Ovary (tissue), 9 donors: ENCODE measurements around the gene AIFM1. TPM values are rescaled to one million over a fixed set of nuclear protein-coding genes. Genes with fewer than 3 reads are reported as not detected.
A peak's percentile ranks its signal among the peaks of the same experiment; 100 is the strongest.

Experiments used
- DNase-seq, 5 donors: peaks; one replicate each; pipeline ENCODE4 v3.0.0-alpha.2; 2019 to 2020
- H3K27ac ChIP-seq, 2 donors: fragments of 200-600 bp; one replicate each; pipeline versions ENCODE4 v1.5.1 to v1.8.0; 2019 to 2022
- H3K27me3 ChIP-seq: fragments of 200-600 bp; one replicate; pipeline ENCODE4 v1.8.0; 2022
- H3K36me3 ChIP-seq: fragments of 200-600 bp; sonication (generic); one replicate; pipeline ENCODE4 v1.5.1; 2019
- H3K4me1 ChIP-seq: one replicate; pipeline ENCODE4 v1.8.1; 2013; ENCODE audit warnings: mild to moderate bottlenecking, moderate library complexity; ENCODE audit not compliant: insufficient read depth
- H3K4me3 ChIP-seq: fragments of 200-600 bp; sonication (generic); one replicate; pipeline ENCODE4 v1.5.1; 2017
- H3K9me3 ChIP-seq, 2 donors: fragments of 200-600 bp in 1 of 2; sonication (generic) in 1 of 2; one replicate each; pipeline versions ENCODE4 v1.5.1 to v1.8.1; 2013 to 2019; ENCODE audit warnings: mild to moderate bottlenecking in 1 of 2, moderate library complexity in 1 of 2
- EP300 ChIP-seq: sonication (generic); formaldehyde crosslinking; IDR thresholded peaks from one replicate; pipeline ENCODE4 v1.6.1; 2017; ENCODE audit warnings: antibody characterized with exemption
- POLR2A ChIP-seq: fragments of 450-650 bp; IDR thresholded peaks from one replicate; pipeline ENCODE4 v1.6.1; 2017; ENCODE audit warnings: antibody characterized with exemption, mild to moderate bottlenecking, moderate library complexity
- WGBS, 3 donors: extraction: QIAGEN DNeasy Blood & Tissue Kit in 1 of 3; methylation state at CpG; one replicate each; pipeline versions ENCODE4 v1.1.5 to v1.1.7; 2013 to 2017; 5-methylcytosine and 5-hydroxymethylcytosine counted together
- intact Hi-C, 4 donors: fragments of 100-400 bp; cut with DNase I; formaldehyde crosslinking; loops; one replicate each; pipeline versions ENCODE4 v1.11.0 to v1.15.1; 2022 to 2023
- polyA plus RNA-seq, 2 donors: library from polyadenylated mRNA; stranded (reverse); fragments of 200-250 nt in 1 of 2; fragments of 350-450 nt in 1 of 2; fragmentation: Illumina TruSeq in 1 of 2; extraction: RNeasy Lipid Tissue Mini Kit (QIAGEN cat#74804) in 1 of 2; gene quantifications; one replicate each; pipeline ENCODE4 v1.2.3, GENCODE V29; 2013 to 2014
- total RNA-seq, 7 donors: library from RNA; depleted of rRNA in 2 of 7; stranded (reverse); fragments of >200 nt in 2 of 7; fragmentation: NEBNext Ultra II Directional in 3 of 7; extraction: Animal tissue kit (Norgen Biotek cat#: 25700) in 3 of 7; gene quantifications; one replicate each; pipeline versions ENCODE4 v1.1.0 to v1.2.4, GENCODE V29; 2016 to 2023
- TF ChIP-seq, protein P1 (sequence below), 3 donors: fragments of 450-650 bp in 2 of 3; fragments of 200-600 bp in 1 of 3; IDR thresholded peaks; one replicate each; pipeline versions ENCODE4 v1.5.1 to v1.8.0; 2016 to 2022; ENCODE audit warnings: antibody characterized with exemption in 3 of 3, mild to moderate bottlenecking in 1 of 3
- donor health status: DM: no; HTN: no; CAD: no; lungs with moderate emphysema.
- donor health status: DM: no; HTN: no; CAD: no.
- donor health status: Bipolar disorder and iron deficiency.
- donor health status: DM: yes; HTN: yes; CAD: no.
- donor health status: DM: no; HTN: no; CAD: no.
- donor health status: DM: yes; HTN: yes; CAD: no.

Gene AIFM1
- total and polyA plus RNA-seq, 9 donors = 5.2 to 51.4 (median 20.5) TPM

DNA sequence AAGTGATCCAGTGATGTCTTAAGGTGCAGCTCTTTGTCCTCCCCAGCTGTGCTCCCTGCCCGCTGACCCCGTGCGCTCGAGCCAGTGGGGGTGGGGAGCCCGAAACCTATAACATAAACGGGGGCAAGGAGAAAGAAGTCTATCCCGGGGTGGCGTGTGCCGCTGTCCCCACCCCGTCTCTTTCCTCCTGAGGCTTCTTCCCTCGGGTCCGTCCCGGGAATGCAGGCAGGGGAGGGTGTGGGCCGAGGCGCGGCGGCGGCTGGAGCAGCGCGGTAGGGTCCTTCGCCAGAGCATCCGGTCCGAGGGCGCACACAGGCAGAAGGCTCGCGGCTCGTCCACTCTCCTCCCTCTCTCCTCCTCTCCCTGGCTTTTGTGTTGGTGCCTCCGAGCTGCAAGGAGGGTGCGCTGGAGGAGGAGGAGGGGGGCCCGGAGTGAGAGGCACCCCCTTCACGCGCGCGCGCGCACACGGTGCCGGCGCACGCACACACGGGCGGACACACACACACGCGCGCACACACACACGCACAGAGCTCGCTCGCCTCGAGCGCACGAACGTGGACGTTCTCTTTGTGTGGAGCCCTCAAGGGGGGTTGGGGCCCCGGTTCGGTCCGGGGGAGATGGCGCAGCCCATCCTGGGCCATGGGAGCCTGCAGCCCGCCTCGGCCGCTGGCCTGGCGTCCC lies 5.9 kb upstream of the AIFM1 start, which contains the start of gene RAB33A:
TSS of gene RAB33A (plus strand) at position 517 of the 681 bp plus-strand sequence. CDS start at position 618, 101 bp downstream.
- H3K4me3 ChIP-seq = peak within 1 kb of the TSS; percentile 29
- H3K36me3 ChIP-seq = no peaks in the 10 kb centered on the region
- H3K9me3 ChIP-seq = no peaks in the 10 kb centered on the region
- intact Hi-C loops = loop anchor here (5.0 to 10.0 kb wide), 3 partner anchors 59 to 89 kb away; partner anchors contain the start of gene ELF4 (in 1 of the 4)
- no peaks in the 10 kb centered on the region for H3K4me1 ChIP-seq
- DNase-seq = peak; percentile 13 to 50 (median 35)
- WGBS, 3 donors = 36 to 47% (median 43%) methylated on average over 60 to 61 of the region's 61 CpGs
- H3K27me3 ChIP-seq = no peaks in the 10 kb centered on the region
- peak within 1 kb of the TSS in 1 of 2 donors; percentile 36 for H3K27ac ChIP-seq
- TF ChIP-seq EP300 = no peak
- TF ChIP-seq, protein P1, sequence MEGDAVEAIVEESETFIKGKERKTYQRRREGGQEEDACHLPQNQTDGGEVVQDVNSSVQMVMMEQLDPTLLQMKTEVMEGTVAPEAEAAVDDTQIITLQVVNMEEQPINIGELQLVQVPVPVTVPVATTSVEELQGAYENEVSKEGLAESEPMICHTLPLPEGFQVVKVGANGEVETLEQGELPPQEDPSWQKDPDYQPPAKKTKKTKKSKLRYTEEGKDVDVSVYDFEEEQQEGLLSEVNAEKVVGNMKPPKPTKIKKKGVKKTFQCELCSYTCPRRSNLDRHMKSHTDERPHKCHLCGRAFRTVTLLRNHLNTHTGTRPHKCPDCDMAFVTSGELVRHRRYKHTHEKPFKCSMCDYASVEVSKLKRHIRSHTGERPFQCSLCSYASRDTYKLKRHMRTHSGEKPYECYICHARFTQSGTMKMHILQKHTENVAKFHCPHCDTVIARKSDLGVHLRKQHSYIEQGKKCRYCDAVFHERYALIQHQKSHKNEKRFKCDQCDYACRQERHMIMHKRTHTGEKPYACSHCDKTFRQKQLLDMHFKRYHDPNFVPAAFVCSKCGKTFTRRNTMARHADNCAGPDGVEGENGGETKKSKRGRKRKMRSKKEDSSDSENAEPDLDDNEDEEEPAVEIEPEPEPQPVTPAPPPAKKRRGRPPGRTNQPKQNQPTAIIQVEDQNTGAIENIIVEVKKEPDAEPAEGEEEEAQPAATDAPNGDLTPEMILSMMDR (IDR thresholded peaks at IDR 0.05) = no peak
- TF ChIP-seq POLR2A = no peak

DNA sequence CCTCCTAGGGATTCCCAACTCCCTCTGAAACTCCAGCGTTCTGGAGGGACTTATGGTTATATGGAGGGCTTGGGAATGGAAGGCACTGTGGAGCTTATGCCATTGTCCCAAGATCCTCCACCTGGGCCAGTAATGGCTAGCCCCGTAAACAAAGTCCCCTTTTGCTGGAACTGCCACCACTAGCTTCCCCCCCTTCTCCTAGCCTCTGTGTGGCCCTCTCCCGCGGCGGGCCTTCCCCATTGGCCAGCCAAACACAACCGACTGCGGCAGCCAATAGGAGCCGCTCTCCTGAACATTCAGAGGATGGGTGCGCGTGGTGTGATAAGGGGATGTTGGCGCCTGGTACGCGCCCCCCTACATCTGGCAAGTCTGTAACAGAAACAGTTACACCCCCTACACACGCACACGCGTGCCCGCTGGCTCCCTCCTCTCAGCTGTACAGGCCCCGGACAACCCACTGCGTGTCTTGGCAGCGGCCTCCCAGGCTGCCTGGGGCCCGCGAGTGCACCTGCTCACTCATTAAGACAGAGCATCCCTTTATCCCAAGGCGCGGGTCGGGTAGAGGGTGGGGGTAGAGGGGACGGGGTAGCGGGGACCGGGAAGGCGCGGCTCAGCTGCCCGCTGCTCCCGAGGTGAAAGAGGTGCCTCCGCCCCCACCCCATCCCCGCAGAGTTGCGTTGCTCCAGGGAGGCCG lies 5.3 kb upstream of the AIFM1 start:
- DNase-seq = peak in 2 of 5 donors; percentile 34 to 41
- intact Hi-C loops = loop anchor here (5.0 to 10.0 kb wide), 3 partner anchors 59 to 89 kb away; partner anchors contain the start of gene ELF4 (in 1 of the 4)
- H3K36me3 ChIP-seq = no peaks in the 10 kb centered on the region
- H3K27ac ChIP-seq = no peak overlapping the region
- no peaks in the 10 kb centered on the region for H3K4me1 ChIP-seq
- no peaks in the 10 kb centered on the region for H3K9me3 ChIP-seq
- TF ChIP-seq, protein P1 (IDR thresholded peaks at IDR 0.05) = no peak
- no peak for TF ChIP-seq POLR2A
- no peak for TF ChIP-seq EP300
- peak overlapping the region; percentile 29 for H3K4me3 ChIP-seq
- WGBS, 3 donors = 35 to 54% (median 44%) methylated on average over 34 to 36 of the region's 36 CpGs
- no peaks in the 10 kb centered on the region for H3K27me3 ChIP-seq

DNA sequence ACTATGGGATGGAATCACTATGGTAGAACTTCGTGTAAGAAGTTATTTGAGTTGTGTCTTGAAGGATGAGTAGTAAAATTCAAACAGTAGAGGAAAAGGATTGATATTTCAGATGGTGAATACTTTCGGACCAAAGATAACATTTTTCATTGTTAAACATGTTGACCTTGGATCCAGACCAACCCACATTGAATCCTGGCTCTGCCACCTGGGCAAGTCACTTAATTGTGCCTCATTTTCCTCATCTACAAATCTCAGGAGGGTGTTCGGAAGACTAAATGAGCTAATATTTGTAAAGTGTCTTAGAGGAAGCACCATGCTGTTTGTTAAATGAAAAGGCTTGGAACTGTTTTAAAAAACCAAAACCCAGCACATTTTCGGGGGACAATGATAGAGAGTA lies 1.4 kb upstream of the AIFM1 start:
- H3K27ac ChIP-seq = peak overlapping the region in 1 of 2 donors; percentile 77
- intact Hi-C loops = no loop called here
- H3K4me3 ChIP-seq = no peak overlapping the region
- WGBS, 3 donors = 55 to 62% (median 56%) methylated on average over 4 of the region's 4 CpGs
- peaks cover 2% of the 10 kb centered on the region for H3K4me1 ChIP-seq
- no peak for DNase-seq
- TF ChIP-seq, protein P1 (IDR thresholded peaks at IDR 0.05) = no peak
- TF ChIP-seq POLR2A (no peak), EP300 (no peak)
- H3K9me3 ChIP-seq = no peaks in the 10 kb centered on the region
- no peaks in the 10 kb centered on the region for H3K36me3 ChIP-seq
- no peaks in the 10 kb centered on the region for H3K27me3 ChIP-seq

DNA sequence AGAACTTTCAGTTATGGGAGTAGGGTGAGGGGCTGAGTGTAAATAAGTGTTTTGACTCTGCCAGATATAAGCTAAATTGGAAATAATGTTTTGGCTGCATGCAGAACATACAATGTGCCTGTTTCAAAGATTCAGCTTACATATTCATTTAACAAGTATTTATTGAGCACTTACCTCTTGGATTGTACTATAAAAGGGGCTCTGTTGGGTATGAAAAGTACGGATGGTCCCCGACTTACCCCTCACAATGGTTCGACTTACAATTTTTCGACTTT lies 799 bp upstream of the AIFM1 start:
- H3K27me3 ChIP-seq = no peaks in the 10 kb centered on the region
- intact Hi-C loops = no loop called here
- H3K36me3 ChIP-seq = no peaks in the 10 kb centered on the region
- DNase-seq = no peak
- H3K27ac ChIP-seq = peak overlapping the region in 1 of 2 donors; percentile 77
- TF ChIP-seq, protein P1 (IDR thresholded peaks at IDR 0.05) = no peak
- TF ChIP-seq EP300 = no peak
- no peak for TF ChIP-seq POLR2A
- WGBS, 3 donors = 30 to 46% (median 40%) methylated on average over 4 of the region's 4 CpGs
- peak overlapping the region; percentile 39 for H3K4me3 ChIP-seq
- no peaks in the 10 kb centered on the region for H3K9me3 ChIP-seq
- H3K4me1 ChIP-seq = peaks cover 2% of the 10 kb centered on the region
